ENCODE measurements around the gene POMT2. TPM values are rescaled to one million over a fixed set of nuclear protein-coding genes. Genes with fewer than 3 reads are reported as not detected.

The POMT2 gene
- total and polyA plus RNA-seq, 2 donors (not counting 1 experiment from before 2014, with no cell fraction given): 9.6 to 11.0 TPM

DNA sequence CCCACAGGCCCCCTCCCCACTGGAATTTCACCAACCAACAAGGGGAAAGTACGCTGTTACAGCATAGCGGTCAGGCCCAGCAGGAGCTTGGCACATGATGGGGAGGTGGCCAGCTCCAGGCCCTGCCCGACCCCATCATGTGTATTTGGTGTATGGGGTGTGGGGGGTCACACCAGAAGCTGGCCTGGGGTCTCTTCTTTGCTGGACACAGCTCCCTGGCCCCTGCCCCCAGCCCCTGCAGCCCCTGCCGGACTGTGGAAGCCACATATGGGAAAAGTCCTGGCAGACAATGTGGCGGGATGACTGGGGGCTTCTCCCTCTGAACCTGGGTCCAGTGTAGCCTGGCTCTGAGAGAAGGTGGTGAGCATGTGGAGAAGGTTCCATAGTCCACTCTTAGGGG lies 62.1 kb downstream of the POMT2 start:
- Histone ChIP-seq H3K9ac (ENCODE audit: insufficient read depth, low read length) (no peak overlapping the region), H3K36me3 (ENCODE audit: control insufficient read depth, insufficient read depth, low read length) (no peaks in the 10 kb centered on the region), H3K4me1 (ENCODE audit: control insufficient read depth, extremely low read depth, insufficient read depth, low read length) (no peaks in the 10 kb centered on the region), H3K4me2 (ENCODE audit: extremely low read depth, insufficient read depth, low read length) (no peak overlapping the region), H3K79me2 (ENCODE audit: control insufficient read depth, insufficient read depth, low read length) (no peaks in the 10 kb centered on the region), H3K9me3 (ENCODE audit: control insufficient read depth, insufficient read depth, low read depth, low read length) (no peaks in the 10 kb centered on the region), H2AFZ (ENCODE audit: low read length) (no peak overlapping the region), H3K27ac (ENCODE audit: insufficient read depth, low read length) (no peak overlapping the region), H4K20me1 (ENCODE audit: control insufficient read depth, extremely low read depth, insufficient read depth, low read length) (no peaks in the 10 kb centered on the region), H3K4me3 (replicated peaks in 1 of 4; ENCODE audit: control extremely low read depth in 1 of 4, insufficient read depth in 1 of 4, low read depth in 3 of 4, low read length in 4 of 4) (no peak overlapping the region), H3K27me3 (ENCODE audit: control insufficient read depth, insufficient read depth, low read length) (peaks cover 2% of the 10 kb centered on the region)
- no peak for TF ChIP-seq EZH2 (IDR thresholded peaks at IDR 0.05; ENCODE audit: low read length, missing control alignments)
- TF ChIP-seq, protein P1, sequence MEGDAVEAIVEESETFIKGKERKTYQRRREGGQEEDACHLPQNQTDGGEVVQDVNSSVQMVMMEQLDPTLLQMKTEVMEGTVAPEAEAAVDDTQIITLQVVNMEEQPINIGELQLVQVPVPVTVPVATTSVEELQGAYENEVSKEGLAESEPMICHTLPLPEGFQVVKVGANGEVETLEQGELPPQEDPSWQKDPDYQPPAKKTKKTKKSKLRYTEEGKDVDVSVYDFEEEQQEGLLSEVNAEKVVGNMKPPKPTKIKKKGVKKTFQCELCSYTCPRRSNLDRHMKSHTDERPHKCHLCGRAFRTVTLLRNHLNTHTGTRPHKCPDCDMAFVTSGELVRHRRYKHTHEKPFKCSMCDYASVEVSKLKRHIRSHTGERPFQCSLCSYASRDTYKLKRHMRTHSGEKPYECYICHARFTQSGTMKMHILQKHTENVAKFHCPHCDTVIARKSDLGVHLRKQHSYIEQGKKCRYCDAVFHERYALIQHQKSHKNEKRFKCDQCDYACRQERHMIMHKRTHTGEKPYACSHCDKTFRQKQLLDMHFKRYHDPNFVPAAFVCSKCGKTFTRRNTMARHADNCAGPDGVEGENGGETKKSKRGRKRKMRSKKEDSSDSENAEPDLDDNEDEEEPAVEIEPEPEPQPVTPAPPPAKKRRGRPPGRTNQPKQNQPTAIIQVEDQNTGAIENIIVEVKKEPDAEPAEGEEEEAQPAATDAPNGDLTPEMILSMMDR (conservative IDR thresholded peaks at IDR 0.05 in 1 of 2, IDR thresholded peaks at IDR 0.05 in 1 of 2; ENCODE audit: low read depth in 1 of 2, low read length in 2 of 2): no peak
- DNase-seq (ENCODE audit: low read depth in 2 of 2): no peak

DNA sequence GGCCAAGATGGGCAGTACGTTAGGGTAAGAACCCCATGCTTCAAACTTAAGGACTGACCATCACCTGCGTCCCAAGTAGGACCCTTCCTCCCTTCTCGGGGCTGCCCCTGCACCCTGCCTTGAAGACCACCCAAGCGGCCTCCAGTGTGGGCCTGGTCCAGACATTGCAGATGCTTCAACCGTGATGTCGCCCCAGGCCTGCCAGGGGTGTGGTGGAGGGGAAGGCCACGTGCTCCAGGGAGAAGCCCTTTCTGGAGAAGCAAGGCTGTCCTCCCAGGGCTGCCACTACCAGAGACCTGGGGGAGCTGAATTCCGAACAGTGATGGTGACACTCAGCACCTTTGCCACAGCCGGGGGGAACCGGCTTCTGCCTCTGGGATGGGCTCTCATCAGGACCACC lies 63.0 kb downstream of the POMT2 start:
- Histone ChIP-seq H3K4me1 (ENCODE audit: control insufficient read depth, extremely low read depth, insufficient read depth, low read length) (no peaks in the 10 kb centered on the region), H3K9ac (ENCODE audit: insufficient read depth, low read length) (no peak overlapping the region), H3K27me3 (ENCODE audit: control insufficient read depth, insufficient read depth, low read length) (no peaks in the 10 kb centered on the region), H3K27ac (ENCODE audit: insufficient read depth, low read length) (no peak overlapping the region), H3K4me2 (ENCODE audit: extremely low read depth, insufficient read depth, low read length) (no peak overlapping the region), H3K9me3 (ENCODE audit: control insufficient read depth, insufficient read depth, low read depth, low read length) (no peaks in the 10 kb centered on the region), H3K79me2 (ENCODE audit: control insufficient read depth, insufficient read depth, low read length) (no peaks in the 10 kb centered on the region), H3K4me3 (replicated peaks in 1 of 4; ENCODE audit: control extremely low read depth in 1 of 4, insufficient read depth in 1 of 4, low read depth in 3 of 4, low read length in 4 of 4) (no peak overlapping the region), H4K20me1 (ENCODE audit: control insufficient read depth, extremely low read depth, insufficient read depth, low read length) (no peaks in the 10 kb centered on the region), H3K36me3 (ENCODE audit: control insufficient read depth, insufficient read depth, low read length) (no peaks in the 10 kb centered on the region), H2AFZ (ENCODE audit: low read length) (no peak overlapping the region)
- DNase-seq (ENCODE audit: low read depth in 2 of 2): no peak
- no peak for TF ChIP-seq EZH2 (IDR thresholded peaks at IDR 0.05; ENCODE audit: low read length, missing control alignments)
- TF ChIP-seq, protein P1 (conservative IDR thresholded peaks at IDR 0.05 in 1 of 2, IDR thresholded peaks at IDR 0.05 in 1 of 2; ENCODE audit: low read depth in 1 of 2, low read length in 2 of 2): no peak

DNA sequence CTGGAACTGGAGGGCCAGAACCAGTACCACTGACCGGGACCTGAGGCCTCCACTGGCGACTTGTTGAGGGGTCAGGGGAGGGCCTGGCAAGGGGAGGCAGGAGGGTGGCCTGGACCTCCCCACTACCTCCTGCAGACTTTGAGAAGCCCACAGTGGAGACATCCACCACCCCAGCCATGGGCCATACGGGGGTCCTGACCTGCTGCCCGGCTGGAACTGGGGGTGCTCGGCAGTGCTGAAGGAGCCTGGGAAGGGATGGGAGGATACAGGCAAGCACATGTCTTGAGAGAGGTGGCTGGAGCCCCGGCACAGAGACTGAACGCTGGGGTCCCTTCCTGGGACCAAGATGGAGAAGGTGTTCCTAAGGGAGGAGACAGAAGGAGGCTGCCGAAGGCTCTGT lies 64.0 kb downstream of the POMT2 start:
- Histone ChIP-seq H3K9me3 (ENCODE audit: control insufficient read depth, insufficient read depth, low read depth, low read length) (no peaks in the 10 kb centered on the region), H2AFZ (ENCODE audit: low read length) (no peak overlapping the region), H4K20me1 (ENCODE audit: control insufficient read depth, extremely low read depth, insufficient read depth, low read length) (no peaks in the 10 kb centered on the region), H3K79me2 (ENCODE audit: control insufficient read depth, insufficient read depth, low read length) (no peaks in the 10 kb centered on the region), H3K27ac (ENCODE audit: insufficient read depth, low read length) (no peak overlapping the region), H3K36me3 (ENCODE audit: control insufficient read depth, insufficient read depth, low read length) (no peaks in the 10 kb centered on the region), H3K27me3 (ENCODE audit: control insufficient read depth, insufficient read depth, low read length) (peaks cover 3% of the 10 kb centered on the region), H3K4me3 (replicated peaks in 1 of 4; ENCODE audit: control extremely low read depth in 1 of 4, insufficient read depth in 1 of 4, low read depth in 3 of 4, low read length in 4 of 4) (no peak overlapping the region), H3K9ac (ENCODE audit: insufficient read depth, low read length) (no peak overlapping the region), H3K4me1 (ENCODE audit: control insufficient read depth, extremely low read depth, insufficient read depth, low read length) (no peaks in the 10 kb centered on the region), H3K4me2 (ENCODE audit: extremely low read depth, insufficient read depth, low read length) (no peak overlapping the region)
- DNase-seq (ENCODE audit: low read depth in 2 of 2): no peak
- TF ChIP-seq, protein P1 (conservative IDR thresholded peaks at IDR 0.05 in 1 of 2, IDR thresholded peaks at IDR 0.05 in 1 of 2; ENCODE audit: low read depth in 1 of 2, low read length in 2 of 2): no peak
- TF ChIP-seq EZH2 (IDR thresholded peaks at IDR 0.05; ENCODE audit: low read length, missing control alignments): no peak
